Bone marrow (tissue), 2 donors: ENCODE data around the gene PTN.

Source experiments
- DNase-seq, 2 donors: peaks; one replicate each; lab custom pipeline; 2025; lab: John Stamatoyannopoulos, UW

PTN gene

GRCh38 chr7:137324796-137325696 is 18.5 kb downstream of the PTN start:
- no peak for DNase-seq

GRCh38 chr7:137316648-137317353 is 26.7 kb downstream of the PTN start:
- no peak for DNase-seq

- no peak for DNase-seq
Measured at GRCh38 chr7:137313201-137313600, 30.3 kb downstream of the PTN start.

- no peak for DNase-seq
Measured at GRCh38 chr7:137306748-137307147, 36.8 kb downstream of the PTN start.

GRCh38 chr7:137305901-137306621 is 37.5 kb downstream of the PTN start:
- no peak for DNase-seq

GRCh38 chr7:137304624-137305235 is 38.8 kb downstream of the PTN start:
- no peak for DNase-seq

- no peak for DNase-seq
Measured at GRCh38 chr7:137304165-137304564, 39.4 kb downstream of the PTN start.

- DNase-seq = no peak
Measured at GRCh38 chr7:137302081-137302480, 41.5 kb downstream of the PTN start.

GRCh38 chr7:137298464-137298794 is 45.1 kb downstream of the PTN start:
- DNase-seq = no peak

- DNase-seq = no peak
Measured at GRCh38 chr7:137297551-137298463, 45.7 kb downstream of the PTN start.

GRCh38 chr7:137296576-137296975 is 47.0 kb downstream of the PTN start:
- no peak for DNase-seq

GRCh38 chr7:137295739-137296324 is 47.7 kb downstream of the PTN start:
- no peak for DNase-seq

- DNase-seq = no peak
Measured at GRCh38 chr7:137289101-137289500, 54.4 kb downstream of the PTN start.

- DNase-seq = no peak
Measured at GRCh38 chr7:137287651-137288258, 55.8 kb downstream of the PTN start.

GRCh38 chr7:137283153-137283552 is 60.4 kb downstream of the PTN start:
- no peak for DNase-seq

GRCh38 chr7:137282043-137282442 is 61.5 kb downstream of the PTN start:
- DNase-seq = no peak

GRCh38 chr7:137276189-137276588 is 67.3 kb downstream of the PTN start:
- no peak for DNase-seq

- no peak for DNase-seq
Measured at GRCh38 chr7:137272249-137272648, 71.3 kb downstream of the PTN start.

GRCh38 chr7:137269240-137269639 is 74.3 kb downstream of the PTN start:
- no peak for DNase-seq
